ENCODE data around the gene DOCK3.
"Not testable (repeated sequence)": the region's sequence is repeated elsewhere in the genome, so short reads cannot be mapped to it uniquely, and the experiment has no call there.

The DOCK3 gene

DNA sequence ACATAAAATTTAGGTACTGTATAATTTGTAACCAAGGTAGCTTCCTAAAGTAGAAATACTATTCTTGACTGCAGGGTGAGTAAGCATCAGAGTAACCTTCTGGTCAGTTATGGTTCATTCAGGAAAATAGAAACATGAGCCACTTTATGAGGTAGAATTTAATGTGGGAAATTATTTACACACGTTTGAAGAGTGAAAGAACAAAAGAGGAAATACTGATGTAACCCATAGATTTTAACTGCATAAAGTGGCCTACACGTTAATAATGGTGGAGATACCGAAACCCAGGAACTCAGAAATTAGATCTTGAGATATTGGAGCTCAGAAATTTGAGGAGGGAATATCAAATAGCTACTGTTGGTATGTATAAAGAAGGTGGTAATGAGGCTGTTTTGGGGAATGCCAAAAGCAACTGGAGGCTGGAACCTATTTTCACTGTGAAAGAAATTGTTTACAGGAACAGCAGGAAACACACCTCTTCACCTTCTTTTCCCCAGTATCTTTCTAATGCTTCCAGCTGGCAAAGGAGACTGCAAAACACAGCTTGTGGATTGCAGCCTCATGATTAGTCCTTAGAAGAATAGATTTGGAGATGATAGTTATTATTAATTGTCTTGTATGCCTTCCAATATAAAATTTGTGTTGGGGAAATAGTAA, 216.1 kb downstream of the DOCK3 start:
- DNase-seq: no peak

DNA sequence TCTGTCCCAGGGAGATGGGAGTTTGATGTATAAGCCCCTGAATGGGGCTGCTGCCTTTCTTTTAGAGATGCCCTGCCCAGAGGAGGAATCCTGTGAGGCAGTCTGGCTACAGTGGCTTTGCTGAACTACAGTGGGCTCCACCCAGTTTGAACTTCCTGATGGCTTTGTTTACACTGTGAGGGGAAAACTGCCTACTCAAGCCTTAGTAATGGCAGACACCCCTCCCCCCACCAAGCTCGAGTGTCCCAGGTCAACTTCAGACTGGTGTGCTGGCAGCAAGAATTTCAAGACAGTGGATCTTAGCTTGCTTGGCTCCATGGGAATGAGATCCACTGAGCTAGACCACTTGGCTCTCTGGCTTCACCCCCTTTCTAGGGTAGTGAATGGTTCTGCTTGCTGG, 226.4 kb downstream of the DOCK3 start:
- not testable (repeated sequence) for DNase-seq

DNA sequence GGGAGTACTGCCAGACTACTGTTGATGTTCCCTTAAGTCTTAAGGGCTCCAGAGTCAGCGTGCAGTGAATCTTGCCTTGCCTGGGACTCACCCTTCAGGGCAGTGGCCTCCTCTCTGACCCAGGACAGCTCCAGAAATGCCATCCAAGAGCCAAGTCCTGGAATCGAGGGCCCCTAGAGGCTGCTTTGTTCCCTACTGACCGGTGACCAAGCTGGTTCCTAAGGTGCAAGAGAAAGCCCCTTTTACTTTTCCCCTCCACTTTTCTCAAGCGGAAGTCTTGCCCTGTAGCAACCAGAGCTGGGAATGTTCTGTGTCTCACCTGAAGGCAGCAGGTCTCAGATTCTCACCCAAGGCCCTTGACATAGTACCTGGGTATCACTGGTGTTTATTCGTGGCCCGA, 238.0 kb downstream of the DOCK3 start:
- no peak for DNase-seq

DNA sequence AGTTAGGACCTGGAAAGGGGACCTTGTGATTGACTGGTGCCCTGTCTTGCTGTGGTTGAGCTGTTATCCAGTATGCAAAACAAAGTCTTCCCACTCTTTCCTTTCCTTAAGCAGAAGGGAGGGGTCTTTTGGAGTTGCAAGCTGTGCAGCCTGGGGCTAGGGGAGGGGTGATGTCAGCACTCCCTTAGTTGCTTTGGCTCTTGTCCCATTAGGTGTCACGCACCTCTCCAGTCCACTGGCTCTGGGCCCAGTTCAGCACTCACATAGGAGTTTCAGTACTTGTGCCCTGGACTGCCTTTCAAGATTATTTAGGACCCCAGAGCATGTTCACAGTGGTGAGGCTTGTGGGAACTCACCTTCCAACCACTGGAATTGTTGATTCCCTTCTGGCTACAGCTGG, 238.5 kb downstream of the DOCK3 start:
- no peak for DNase-seq

DNA sequence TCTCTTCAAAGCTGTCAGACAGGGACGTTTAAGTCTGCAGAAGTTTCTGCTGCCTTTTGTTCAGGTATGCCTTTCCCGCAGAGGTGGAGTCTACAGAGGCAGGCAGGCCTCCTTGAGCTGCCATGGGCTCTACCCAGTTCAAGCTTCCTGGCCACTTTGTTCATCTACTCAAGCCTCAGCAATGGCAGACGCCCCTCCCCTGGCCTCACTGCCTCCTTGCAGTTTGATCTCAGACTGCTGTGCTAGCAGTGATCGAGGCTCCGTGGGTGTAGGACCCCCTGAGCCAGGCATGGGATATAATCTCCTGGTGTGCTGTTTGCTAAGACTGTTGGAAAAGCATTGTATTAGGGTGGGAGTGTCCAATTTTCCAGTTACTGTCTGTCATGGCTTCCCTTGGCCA, 247.3 kb downstream of the DOCK3 start:
- not testable (repeated sequence) for DNase-seq

DNA sequence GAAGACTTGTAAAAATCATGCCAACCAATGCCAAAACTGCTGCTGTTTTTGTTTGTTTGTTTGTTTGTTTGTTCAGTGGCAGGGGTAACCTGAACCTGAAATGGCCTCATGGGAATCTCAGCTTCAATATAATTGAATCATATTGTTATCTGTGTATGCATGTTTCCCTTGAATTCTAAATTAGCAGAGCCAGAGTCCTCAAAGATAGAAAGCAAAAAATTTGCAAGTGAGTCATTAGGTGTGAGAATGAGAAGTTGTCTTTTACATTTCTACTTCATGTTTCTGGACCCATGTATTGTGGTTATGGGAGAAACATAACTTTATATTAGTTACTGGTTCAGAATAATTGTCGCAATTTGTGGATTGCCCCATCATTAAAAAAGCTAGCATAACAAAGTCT, 249.2 kb downstream of the DOCK3 start:
- no peak for DNase-seq

DNA sequence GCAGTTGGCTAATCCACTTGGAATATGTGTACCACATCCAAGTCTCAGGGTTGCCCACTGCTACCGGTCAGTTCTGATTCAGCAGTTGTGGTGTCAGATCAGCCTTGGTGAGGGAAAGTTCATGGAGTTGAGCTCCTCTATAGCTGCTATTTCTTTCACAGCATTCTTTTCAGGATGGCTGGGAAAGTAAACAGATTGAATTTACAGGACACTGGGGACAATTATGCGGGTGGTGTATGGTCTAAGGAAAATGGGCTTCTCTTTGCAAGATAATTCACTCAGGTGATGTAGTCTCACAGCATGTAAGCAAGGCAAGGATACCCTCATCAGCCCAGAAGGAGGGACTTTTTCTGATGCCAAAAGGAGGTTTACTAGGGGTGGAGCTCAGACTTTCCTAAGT, 249.9 kb downstream of the DOCK3 start:
- no peak for DNase-seq

DNA sequence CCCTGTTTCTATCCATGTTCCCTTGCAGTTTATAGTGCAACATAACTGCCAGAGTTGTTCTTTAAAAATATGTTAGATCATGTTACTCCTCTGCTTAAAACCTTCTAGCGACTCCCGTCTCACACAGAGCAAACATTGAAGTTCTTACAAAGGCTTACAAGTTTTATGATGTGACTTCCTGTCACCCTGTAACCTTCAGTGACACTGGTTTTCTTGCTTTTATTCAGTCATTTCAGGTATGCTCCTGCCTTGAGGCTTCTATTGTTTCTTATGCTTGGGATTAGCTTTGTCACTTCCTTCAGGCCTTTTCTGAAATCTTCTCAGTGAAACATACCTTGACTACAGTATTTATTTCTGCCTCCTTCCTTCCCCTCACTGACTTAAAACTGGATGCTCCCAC, 252.1 kb downstream of the DOCK3 start:
- DNase-seq: no peak

DNA sequence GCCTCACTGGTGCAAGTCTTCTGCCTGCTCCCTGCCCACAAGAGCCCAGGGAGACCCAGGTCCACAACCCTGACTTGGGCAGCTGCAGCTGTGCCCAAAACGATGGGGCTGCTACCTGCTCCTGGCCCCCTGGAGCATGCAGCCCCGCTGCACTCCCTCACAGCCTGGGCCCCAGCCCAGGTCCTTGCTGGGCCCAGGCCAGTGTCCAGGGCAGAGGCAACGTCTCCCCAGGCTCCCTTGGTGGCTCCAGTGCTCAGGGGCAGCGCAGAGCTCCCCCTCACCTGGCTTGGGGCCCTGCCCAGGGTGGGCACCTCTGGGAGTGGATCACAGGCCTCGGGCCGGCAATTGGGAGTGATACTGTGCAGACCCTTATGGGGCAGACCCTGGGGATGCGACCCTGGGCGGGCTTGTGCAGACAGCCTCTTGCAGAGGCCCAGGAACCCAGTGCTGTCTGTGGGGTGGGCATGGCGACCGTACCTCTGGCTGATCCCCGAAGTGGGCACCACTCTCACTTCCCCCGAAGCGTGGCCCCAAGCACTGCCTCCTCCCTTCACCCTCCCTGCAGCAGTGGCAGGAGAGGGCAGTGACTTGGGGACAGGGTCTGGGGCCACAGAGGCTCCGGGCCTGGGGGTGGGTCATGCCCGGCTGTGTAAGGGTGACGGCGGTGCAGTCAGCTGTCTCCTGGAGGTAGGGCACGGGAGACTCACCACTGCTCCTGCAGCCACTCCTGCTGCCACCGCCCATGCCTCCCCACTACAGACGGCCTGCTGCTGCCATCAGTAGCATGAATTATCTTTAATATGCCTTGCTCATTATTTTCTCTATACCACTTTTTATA, 255.9 kb downstream of the DOCK3 start:
- no peak for DNase-seq

DNA sequence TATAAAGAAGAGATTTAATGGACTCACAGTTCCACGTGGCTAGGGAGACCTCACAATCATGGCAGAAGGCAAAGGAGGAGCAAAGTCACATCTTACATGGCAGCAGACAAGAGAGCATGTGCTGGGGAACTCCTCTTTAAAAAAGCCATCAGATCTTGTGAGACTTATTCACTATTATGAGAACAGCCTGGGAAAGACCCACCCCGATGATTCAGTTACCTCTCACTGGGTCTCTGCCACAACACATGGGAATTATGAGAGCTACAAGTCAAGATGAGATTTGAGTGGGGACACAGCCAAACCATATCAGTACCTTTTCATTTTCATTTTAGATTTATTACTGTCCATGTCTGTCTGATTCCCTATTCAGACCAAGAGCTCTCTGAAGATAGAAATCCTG, 258.2 kb downstream of the DOCK3 start:
- not testable (repeated sequence) for DNase-seq

DNA sequence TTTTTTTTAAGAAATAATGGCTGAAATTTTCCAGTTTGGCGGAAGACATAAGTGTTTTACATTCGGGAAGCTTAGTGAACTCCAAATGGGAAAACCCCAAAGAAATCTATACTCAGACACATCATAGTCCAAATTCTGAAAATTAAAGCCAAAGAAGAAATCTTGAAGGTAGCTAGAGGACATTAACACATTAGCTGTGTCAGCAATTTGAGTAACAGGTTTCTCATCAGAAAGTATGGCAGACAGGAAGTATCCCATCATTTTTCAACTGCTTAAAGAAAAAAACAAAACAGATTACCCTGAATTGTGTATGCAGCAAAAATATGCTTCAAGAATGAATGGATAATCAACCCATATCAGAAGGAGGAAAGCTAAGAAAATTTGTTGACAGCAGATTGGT, 261.7 kb downstream of the DOCK3 start:
- DNase-seq: no peak

DNA sequence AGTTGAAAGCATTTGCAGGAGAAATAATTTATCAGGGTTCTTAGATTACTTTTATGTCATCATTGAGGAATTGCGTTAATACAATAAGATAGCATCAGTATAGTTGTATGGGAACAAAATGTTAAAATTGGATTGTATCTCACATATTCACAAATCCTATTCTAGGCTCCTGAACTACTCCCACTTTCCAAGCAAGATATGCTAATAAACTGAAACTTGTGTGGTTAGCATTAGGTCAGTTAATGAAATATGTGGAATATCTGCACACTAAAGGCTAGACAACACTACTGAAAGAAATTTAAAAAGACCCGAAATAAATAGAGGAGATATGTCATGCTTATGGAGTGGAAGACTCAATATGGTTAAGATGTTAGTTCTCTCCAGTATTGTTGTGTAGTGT, 272.7 kb downstream of the DOCK3 start:
- DNase-seq: no peak

DNA sequence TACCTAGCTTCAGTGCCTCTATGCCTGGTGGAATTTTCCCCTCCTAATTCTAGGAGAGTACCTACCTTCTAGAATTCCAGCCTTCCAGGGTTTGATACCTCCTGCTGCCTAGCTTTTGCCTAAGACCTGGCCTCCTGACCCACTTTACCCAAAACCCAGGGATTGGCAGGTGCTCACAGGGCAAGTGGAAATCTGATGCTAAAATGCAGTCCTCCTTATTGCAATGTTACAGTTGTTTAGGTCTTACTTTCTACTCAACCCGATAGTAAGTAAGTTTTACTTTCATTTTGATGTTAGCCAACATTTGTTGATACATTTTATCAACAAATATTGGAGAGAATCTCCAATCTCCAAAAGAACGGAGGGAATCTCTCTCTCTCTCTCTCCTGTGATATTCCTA, 275.9 kb downstream of the DOCK3 start:
- no peak for DNase-seq

DNA sequence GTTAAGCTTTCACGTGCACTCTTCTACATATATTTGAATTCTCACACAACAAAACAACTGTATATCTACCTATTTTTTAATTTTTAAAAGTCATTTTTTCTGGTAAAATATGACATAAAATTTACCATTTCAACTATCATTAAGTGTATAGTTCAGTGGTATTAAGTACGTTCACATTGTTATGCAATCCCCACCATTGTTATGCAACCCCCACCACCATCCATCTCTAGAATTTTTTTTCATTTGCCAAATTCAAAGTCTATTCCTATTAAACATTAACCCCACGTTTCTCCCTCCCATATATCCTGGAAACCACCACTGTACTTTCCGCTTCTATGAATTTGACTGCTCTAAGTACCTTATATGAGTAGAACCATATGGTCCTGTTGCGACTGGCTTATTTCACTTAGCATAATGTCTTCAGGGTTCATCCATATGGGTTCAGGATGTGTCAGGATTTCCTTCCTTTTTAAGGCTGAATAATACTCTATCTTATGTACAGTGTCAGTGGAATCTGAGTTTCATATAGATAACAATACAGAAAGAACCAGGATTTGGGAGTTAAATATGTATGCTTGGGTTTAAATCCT, 279.2 kb downstream of the DOCK3 start:
- DNase-seq: no peak

DNA sequence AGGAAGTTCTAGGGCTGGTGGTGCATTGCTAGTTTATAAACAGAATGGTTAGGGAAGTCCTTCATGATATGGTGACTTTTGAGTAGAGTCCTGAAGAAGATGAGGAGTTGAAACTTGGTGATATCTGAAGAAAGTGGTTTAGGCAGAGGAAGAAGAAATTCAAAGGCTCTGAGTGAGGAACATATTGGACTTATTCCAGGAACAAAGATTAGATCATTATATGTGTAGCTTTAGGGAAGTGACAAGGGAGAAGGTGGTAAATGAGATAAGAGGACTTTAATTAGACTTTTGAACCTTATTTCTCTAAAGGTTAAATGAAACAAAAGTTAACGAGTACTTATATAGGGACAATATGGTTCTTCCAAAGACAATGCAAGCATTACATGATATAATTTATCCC, 286.7 kb downstream of the DOCK3 start:
- DNase-seq: no peak

DNA sequence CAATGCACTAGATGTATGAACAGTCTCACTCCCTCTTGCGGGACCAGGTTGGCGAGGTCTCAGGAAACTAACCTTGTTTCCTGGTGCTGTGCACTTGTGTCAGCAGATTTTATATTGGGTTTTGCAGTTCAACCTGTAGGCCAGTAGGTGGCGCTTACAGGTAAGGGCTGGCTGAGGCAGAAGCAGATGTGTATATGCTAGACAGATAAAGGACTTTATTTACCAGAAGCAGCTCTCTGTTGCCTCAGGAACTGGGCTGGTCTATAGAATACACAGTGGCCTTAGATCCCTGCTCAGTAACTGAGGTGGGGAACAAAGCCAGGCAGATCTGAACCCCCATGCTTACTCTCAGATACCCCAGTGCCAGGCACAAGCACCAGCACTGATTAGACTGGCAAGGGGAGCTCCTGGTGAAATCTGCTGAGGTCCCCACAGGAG, 296.8 kb downstream of the DOCK3 start:
- DNase-seq: peak; percentile 37

DNA sequence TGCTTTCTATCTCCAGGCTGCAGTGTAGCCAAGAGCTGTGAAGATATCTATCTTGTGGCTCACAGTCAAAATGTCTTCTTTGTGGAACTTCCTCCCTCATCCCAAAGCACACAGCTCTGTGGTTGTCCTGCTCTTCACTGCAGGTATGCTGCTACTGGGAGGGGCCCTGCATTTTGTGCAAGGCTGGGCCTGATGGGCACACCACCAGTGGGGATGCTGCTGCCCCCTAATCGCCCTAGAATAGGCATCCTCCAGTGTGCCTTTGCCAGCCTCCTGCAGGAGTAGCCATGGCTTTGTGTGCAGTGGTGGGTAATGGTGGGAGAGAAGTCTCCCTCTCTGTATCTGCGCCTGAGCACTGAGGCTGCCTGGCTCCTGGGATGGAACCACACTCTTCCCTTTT, 297.3 kb downstream of the DOCK3 start:
- no peak for DNase-seq

DNA sequence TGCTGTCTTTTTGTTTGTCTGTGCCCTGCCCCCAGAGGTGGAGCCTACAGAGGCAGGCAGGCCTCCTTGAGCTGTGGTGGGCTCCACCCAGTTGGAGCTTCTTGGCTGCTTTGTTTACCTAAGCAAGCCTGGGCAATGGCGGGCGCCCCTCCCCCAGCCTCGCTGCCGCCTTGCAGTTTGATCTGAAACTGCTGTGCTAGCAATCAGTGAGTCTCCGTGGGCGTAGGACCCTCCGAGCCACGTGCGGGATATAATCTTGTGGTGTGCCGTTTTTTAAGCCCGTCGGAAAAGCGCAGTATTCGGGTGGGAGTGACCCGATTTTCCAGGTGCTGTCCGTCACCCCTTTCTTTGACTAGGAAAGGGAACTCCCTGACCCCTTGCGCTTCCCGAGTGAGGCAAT, 303.9 kb downstream of the DOCK3 start:
- DNase-seq: not testable (repeated sequence)

DNA sequence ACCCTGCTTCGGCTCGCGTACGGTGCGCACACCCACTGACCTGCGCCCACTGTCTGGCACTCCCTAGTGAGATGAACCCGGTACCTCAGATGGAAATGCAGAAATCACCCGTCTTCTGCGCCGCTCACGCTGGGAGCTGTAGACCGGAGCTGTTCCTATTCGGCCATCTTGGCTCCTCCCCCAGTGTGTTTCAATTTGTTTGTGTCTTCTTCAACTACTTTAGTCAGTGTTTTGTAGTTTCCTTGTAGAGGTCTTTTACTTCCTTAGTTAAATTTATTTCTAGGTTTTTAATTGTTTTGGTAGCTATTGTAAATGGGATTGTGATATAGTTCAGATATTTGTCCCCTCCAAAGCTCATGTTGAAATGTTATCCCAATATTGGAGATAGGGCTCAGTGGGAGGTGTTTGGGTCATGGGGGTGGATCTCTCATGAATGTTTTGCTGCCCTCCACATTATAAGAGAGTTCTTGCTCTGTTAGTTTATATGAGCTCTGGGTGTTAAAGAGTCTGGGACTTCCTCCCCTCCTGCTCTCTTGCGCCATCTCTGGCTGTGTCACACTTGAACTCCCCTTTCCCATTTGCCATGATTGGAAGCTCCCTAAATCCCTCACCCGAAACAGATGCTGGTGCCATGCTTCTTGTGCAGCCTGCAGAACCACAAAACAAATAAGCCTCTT, 304.4 kb downstream of the DOCK3 start:
- no peak for DNase-seq

DNA sequence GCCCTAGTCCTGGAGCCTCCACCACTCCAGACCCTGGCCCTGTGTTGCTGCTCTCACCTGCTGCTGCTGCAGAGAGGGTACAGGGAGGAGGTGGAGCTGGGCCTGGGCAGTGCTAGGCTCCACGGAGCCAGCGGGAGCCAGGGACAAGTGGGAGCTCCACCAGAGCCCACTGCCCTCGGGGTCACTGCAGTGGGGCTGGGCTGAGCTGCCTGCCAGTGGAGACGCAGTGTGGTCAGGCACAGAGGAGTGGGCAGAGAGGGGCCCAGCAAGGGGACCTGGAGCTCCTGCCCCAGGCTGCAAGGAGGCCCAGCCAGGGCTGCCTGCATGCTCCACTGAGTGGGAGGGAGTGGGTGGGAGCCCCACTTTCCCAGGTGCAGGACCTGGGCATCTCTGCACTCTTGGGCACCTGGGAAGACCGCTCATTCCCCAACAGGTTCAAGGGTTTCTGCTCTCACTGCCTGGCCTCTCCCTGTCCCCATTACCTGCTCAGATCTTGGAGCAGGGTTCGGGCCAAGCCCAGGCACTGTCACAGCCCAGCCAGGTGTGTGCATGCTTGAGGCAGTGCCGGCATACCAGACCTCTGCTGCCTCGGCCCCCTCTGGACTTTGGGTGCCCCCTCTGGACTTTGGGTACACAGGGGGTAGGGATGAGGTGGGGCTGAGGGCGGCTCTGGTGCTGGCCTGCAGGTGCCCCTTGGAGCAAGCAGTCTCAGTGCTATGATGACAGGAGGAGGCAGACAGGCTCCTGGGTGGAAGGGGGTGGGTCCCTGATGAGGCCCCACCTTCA, 308.0 kb downstream of the DOCK3 start:
- DNase-seq: no peak

DNA sequence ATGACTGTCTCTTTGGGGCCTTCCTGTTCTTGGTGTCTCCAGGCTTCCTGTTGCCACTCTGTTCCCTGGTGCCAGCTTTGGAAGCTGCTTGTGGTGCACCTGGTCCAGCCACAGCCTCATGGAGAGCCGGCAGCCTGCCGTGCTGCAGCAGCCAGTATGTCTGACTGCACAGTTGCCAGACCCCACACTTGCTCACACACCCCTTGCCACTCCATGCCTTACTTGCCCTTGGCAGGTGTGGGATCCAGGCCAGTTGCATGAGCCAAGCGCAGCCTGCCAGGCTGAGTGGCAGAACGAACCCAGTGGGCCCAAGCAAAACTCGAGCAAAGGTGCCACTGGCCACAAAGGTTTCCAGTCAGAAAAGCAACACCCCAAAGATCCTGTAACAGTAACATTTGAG, 309.2 kb downstream of the DOCK3 start:
- DNase-seq: no peak

DNA sequence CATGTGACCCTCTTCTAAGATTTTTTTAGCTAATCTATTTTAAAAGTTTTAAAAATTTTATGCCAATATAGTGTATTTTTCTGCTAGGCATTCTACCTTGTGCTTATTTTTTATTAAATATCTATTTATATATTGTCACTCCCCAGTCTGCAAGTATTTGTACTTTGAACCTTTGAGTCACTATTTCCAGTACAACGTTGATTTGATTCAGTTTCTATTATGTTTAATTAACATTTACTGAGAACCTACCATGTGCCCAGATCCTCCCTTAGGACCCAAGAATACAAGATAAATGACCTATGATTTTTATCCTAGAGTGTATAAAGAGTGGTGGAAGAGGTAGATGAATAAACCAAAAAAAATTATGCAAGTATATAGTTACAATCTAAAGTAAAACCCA, 311.2 kb downstream of the DOCK3 start:
- DNase-seq: no peak

DNA sequence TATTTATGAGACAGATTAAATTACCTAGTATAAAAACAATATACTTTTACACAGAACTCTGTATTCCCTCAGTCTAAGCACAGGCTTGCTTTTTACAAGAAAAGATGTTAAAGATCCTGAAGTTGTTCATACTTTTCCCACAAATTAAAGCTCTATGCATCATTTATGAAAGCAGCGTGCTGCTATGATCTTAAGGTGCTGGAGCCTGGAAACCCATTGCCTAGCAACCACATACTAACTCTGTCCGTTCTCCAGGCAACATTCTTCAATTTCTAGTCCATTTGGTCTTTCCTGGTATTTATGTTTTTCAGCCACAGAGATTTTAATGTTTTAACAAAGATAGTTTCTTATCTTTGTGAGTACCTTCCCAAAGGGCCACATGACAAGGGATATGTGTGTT, 312.0 kb downstream of the DOCK3 start:
- no peak for DNase-seq
